ENCODE results near the gene IMMP2L.
"Not testable (repeated sequence)": the region's sequence is repeated elsewhere in the genome, so short reads cannot be mapped to it uniquely, and the experiment has no call there.

IMMP2L gene

DNA sequence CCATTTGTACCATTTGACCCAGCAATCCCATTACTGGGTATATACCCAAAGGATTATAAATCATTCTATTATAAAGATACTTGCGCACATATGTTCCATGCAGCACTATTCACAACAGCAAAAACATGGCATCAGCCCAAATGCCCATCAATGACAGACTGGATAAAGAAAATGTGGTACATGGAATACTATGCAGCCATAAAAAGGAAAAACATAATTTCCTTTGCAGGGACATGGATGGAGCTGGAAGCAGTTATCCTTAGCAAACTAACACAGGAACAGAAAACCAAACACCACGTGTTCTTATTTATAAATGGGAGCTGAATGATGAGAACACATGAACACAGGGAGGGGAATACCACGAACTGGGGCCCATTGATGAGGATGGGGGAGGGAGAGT lies 310.9 kb downstream of the IMMP2L start:
- DNase-seq, result not testable (repeated sequence)

DNA sequence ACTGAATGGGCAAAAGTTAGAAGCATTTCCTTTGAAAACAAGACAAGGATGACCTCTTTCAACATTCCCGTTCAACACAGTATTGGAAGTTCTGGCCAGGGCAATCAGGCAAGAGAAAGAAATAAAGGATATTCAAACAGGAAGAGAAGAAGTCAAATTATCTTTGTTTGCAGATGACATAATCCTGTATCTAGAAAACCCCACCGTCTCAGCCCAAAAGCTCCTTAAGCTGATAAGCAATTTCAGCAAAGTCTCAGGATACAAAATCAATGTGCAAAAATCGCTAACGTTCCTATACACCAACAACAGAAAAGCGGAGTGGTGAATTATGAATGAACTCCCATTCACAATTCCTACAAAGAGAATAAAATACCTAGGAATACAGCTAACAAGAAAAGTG lies 312.5 kb downstream of the IMMP2L start:
- not testable (repeated sequence) for DNase-seq

DNA sequence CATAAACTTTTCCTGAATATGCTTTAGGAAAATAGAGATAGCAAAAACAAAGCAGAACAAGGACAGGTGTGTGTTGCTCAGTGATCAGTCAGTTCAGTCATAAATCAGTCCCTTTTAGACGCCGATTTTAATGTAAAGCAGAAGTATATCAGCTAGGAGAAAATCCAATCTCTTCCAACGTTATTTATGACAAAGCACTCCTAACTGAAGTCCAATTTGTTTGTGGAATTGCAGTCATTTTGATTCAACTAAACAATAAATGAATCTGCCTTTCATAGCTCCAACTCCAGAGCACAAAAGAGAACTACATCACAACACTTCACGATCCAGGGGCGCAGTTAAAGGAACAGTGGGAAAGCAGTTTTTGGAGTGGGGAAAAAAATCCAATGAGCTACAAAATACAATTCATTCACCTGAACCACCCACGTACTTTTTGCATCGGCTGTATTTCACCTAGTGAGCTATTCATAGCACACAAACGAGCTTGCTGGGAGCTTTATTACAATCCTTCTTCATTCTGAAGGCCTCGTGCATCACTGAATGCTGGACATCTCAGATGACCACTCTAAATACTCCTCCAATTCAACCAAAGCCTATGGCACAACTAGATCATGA lies 320.0 kb downstream of the IMMP2L start:
- no peak for DNase-seq

DNA sequence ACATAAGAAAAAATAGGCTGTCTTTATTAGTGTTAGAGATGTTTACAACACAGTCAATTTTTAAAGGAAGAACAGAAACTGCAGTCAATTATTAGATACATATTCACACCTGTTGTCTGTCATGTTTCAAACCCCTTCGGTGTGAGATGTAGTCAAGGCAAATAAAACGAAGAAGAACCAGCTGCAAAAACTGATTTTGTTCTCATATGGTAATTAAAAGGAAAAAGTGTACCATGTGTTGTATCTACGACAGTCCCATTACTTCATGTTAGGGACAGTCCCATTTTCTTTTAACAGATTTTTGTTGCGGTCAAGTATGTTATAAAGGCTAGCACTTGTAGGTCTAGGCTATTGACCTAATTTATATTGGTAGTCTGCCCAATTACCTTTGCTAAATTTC lies 321.9 kb downstream of the IMMP2L start:
- DNase-seq, result no peak

DNA sequence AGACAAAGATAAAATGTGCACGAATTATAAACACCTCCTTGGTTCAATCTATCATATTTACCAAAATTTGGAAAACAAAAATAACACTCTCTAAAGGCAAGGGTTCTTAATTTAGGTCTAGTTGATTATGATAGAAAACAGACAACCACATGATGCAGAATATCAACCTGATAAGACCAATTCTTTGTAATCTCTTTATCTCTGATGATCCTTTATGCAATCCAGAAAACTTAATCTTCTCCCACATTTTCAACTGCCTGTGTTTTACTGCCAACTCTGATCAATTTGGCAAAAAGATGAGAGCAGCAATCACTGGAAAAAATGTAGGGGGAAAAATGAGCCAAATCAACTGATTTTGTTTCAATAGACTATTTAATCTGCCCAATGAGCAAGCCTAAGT lies 322.9 kb downstream of the IMMP2L start:
- no peak for DNase-seq

DNA sequence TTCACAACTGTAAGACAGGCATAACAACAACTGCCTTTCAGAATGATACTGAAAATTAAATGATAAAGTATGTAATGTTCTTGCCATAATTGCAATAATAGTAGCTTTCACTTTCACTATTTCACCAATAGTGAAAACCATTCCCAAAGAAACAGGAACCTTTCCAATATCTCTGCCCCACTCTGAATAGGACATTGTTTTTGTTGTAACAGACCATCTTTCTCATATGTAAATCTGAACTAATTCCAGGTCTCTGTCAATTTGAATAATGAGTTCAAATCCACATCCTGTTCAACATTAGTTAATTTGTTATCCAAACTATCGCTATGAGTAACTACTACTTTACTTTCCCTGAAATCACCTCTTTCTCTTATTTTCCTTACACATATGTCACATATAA lies 323.4 kb downstream of the IMMP2L start:
- DNase-seq, result no peak

DNA sequence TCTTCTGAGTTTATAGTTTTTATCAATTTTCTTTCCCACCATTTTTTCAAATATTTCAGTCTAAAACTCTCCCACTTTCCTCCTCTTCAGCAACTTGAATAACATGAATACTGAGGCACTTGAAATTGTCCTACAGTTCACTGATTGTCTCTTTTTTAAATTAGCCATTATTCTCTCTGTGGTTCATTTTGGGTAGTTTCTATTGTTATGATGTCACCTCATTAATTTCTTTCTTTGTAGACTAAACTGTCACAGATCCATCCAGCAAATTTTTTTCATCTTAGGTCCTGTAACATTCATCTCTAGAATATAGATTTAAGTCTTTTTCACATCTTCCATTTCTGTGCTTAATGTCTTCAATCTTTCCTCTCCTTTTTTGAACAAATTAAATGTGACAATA lies 326.6 kb downstream of the IMMP2L start:
- no peak for DNase-seq

DNA sequence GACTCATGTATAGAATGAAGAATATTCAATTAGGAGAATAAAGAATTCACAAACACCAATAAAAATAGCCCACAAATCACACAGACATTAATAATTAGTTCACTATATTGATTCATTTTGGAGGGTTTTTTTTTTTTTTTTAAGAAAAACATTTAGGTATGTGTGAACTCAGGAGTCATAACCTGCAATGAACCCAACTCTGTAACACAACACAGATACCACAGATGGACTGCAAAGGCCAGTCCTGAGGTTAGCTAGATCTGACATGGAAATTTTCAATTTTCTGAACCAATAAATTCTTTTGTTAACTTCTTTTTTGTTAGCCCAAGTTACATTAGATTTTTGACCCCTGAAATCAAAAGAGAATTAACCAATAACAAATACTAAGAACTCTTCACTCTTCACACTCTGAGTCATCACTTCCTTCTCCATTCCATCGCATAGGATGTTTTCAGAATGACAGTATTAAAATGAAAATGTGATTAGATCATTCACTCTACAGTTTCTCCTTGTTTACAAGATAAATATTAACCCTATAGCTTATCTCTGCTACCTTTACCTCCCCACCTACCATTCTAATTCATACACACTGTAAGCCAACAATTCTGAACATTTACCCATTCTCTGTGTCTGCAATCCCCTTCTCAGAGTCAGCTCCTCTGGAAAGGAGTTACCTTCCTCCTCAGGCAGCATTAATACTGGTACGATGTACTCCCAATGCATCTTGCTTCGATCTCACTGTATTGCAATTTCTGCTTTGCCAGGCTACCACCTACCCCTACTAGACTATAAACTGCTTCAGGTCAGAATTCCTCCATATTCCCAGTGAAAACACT lies 329.8 kb downstream of the IMMP2L start:
- no peak for DNase-seq

DNA sequence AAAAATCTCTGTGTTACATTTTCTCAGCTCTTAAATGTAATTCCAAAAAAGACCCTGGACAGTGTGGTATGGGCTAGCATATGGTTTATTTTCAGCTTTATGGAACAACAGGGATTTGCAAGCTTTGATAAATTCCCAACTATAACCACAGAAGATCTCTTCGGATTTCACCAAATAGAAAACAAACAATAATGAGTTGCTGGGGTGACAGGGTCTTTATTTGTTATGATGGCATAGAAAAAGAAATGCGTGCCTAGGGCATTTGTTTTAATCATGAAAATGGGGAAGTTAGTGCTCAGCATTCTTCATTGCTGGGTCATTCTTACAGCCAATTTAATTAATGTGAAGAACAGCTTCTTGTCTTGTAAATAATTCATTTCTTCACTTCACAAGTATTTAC lies 332.4 kb downstream of the IMMP2L start:
- DNase-seq, result no peak

DNA sequence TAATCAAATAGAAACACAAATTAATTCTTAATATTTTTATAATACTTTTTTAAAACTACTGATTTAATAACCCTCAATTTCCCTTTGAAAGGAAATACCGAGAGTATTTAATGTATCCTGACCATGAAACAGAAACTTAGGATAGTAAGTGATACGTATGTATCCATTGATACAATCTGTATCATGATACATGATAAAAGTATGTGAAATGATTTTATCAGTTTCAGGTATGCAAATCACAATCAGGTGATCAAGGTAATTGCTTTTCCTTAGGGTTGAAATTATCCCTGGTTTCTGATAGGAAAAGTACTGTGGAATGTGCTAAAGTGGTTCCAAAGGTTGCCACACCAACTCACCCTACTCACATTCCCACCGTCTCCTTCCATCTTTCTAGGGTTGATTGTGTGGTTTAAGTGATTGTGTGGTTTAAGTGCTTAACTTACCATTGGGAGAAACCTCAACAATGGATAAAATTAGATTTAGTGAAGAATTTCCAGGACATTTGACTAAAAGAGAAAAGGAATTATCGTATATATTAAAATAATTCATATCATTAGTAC lies 333.0 kb downstream of the IMMP2L start:
- DNase-seq, result no peak

DNA sequence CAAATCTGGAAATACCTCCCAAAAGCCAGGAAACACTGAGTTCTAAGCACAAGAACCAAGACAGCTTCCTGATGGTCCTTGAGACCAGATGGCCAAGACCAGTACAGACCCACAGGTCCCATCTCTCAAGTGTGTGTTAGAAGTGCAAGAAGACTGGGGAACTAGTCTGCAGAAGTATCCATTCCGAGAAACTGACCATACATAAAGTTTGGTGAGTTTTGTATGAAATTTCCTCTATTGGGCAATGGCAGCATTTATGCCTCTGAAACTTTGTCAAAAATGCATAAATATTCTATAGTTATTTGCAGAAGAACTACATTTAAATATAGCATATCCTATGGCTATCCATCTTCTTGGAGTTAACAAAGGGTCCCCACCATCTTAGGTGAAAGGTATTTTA lies 333.9 kb downstream of the IMMP2L start:
- DNase-seq, result no peak

DNA sequence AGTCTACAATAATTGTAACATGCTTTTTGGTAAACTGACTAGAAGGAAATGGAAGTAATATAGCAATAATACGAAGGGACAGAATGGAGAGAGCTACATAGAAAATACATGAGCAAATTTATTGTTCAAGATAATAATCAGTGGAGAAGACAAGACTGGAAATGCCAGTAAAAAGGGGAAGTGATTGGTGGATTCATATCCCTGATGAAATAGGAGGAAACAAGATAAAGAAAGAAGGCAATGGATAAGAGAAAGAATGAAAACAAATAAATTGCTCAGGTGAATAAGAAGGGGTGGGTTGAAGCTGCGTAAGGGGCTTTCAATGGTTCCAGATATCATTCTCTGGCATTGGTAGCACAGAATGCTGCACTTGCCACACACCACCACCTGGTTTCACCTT lies 335.5 kb downstream of the IMMP2L start:
- DNase-seq, result no peak

DNA sequence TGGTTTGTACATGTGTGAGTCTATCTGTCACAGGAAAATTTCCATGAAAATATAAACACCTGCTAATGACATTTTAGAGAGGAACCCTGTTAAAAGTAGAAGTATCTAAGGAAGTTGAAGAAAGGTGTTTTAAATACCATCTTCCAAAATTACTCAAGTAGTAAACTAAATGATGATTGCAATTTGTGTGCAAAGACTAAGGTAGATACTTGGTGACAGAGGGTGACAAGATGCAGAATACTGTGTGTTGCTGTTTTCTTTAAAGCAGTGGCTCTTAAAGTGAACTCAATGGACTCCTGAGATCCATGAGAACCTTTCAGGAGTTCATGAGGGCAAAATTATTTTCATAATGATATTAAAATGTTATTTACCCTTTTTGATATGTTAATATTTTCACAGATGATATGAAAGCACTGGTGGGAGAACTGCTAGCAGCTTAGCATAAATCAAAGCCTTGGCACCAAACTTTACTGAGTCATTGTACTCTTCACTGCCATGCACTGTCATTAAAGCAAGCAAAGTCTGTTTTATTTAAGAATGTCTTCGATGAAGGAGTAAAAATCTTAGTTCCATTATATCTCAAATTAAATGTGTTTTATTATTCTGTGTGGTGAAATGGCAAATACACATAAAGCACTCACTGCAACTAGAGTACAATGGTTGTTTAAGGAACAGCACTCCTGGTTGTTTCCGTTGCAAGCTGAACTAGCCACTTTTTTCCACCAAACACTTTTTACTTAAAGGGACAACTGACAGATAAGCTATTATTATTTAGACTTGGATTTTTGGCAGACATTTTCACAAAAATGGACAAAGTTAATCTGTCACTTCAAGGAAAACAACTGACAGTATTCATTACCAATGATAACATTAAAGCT lies 337.7 kb downstream of the IMMP2L start:
- no peak for DNase-seq

DNA sequence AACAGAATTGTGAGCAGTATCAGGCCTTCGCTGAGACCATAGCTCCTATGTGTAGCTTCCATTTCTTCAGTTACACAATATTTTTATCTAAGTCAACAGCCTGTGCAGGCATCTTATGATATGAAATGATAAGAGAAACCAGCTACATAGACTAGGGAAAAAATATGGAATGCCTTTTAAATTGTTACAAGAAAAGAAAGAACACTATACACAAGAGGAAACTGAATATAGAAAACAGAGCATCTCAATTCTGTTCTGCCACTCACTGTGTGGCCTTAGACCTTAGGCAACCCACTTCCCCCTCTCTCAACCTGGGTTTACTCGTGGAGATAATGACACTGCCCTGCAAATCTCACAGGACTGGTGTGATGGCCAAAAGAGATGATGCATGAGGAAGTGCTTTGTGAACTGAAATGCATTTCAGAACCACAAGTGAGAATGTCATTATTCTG lies 338.5 kb downstream of the IMMP2L start:
- no peak for DNase-seq

DNA sequence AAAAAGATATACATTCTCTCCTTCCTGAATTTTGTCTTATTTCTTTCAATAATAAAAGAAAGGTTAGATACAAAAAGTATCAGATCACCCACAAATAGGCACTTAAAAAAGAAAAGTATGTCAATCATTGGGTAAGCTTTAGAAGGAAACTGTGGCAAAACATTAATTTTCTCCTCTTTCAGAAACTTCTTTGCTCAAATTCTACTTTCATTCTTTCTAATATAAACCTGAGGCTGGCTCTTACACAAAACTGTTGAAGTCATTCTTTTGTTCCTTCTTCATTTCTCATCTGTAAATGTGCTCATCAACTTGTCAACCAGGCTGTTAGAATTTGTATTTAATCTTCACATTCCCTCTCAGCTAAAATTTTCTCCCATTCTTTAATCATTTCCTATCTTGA lies 346.7 kb downstream of the IMMP2L start:
- DNase-seq, result no peak

DNA sequence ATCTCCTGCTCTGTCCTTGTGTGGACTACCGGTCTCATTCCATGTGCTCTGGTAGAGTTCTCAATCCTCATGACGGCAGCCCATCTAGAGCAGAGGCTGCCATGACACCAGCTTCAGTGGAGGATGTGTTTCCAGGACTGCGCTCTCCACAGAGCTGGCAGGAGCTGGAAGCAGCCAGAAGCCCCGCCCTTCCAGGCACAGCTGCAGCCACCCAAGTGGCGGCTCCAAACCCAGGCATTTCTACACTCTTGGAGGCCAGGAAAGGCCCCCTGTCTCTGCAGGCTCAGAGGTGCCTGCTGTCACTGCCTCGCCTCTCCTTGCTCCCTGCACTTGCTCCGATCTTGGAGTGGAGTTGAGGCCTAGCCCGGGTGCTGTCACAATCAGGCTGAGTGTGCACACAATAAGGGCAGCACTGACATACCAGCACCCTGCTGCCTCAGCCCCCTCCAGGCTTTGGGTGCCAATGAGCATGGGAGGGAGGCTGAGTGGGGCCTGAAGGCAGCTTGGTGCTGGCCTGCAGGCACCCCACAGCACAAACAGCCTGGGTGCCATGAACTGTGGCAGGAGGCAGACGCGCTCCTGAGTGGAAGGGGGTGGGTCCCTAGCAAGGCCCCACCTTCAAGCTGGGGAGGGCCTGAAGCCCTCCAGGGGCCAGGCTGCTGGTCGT lies 349.3 kb downstream of the IMMP2L start:
- no peak for DNase-seq

DNA sequence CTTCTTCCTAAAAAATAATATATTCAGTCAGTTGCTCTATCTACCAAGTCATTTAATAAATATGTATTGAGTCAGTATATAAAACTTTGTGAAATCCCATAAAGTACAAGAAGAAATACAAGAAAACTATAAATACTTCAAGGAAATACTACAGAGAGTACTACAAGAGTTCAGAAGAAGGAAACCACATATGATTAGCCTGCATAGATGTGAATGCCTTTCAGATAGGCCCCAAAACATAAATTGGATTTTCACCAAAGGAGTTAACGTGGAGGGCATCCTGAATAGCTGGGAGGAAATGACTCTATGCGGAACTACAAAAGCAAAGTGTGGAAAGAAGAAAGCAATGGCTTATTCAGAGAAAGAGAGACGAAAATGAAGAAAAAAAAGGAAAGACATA lies 351.3 kb downstream of the IMMP2L start:
- DNase-seq, result no peak

DNA sequence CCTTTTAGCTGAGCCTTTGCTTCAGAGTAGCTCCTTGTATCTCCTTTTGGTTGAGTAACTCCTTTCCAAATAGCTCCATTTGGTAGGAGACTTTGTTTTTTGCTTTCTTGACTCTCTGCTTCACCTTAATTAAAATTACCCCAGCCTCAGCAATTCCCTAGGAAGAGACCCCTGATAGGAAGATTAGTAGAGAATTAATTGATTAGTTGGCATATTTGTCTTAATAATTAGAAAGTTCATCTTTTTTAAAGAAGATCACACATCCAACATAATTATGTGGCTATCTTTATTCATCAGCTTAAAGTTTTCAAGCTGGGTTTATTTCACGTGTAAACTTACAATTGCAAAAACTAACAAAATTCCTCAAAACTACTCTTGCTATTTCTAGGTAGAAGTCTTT lies 352.2 kb downstream of the IMMP2L start:
- DNase-seq, result no peak

DNA sequence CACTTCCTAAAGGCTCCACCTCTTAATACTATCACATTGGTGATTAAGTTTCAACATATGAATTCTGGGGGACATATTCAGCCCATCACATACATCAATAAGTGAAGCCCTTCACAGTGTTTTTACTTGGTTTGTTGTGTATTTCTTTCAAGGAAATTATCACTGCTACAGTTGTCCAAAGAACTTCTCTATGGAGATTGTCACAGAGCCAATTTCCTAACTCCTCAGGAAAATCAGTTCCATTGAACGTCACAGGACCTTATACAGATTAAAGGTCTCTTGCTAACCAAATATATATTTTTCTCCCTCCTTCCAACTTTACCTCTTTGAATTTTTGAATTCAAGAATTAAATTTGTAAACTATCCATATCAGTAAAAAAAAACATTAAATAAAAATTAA lies 357.0 kb downstream of the IMMP2L start:
- no peak for DNase-seq

DNA sequence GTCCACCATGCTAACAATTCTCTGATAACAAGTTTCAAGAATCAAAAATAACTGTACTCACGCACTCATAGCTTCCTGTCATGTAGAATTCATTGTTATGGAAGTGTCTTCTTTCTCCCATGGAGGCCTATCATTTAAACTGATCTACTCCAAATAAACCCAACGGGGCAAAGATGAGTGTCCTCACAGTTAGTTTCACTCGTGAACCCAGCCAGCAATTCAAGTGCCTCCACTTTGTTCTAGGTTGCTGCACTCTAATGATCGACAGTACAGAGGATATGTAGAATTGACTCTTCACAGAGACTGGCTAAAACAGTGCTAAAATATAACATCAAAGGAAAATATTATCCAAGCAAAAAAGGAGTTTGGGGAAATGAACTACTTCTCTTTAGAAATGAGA lies 360.0 kb downstream of the IMMP2L start:
- DNase-seq, result no peak

DNA sequence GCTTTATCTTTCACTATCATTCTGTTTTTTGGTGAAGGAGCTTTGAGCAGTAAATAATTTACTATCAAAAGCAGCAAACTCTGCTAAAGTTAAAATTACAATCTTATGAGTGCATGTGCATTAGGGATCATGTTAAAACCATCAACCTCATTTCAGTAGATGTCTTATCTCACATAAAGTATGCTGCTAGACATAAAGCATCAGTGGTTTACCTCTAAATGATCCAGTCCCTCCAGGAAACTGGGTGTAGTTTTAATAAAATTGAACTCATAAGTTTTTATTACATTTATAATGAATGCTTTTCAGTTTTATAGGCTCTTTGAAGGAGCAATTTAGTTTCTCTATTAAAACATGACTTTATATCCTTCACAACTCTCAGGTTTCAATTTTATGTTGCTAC lies 362.6 kb downstream of the IMMP2L start:
- DNase-seq, result no peak

DNA sequence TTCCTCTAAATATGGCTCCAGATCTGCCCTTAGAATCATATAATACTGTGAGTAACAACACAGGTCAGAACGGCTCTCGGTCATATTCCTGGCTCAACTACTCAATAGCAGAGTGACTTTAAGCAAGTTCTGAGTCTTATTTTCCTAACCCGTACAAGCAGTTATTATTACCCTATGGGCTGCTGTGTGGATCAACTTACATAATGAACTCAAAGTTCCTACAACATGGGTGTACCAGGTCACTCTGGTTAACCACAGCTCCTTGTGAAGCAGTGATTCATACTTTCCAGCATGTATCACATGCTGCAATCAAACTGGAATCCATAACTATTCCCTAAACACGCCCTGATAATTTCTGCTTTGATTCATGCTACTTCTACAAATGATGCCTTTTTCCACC lies 364.0 kb downstream of the IMMP2L start:
- DNase-seq, result no peak

DNA sequence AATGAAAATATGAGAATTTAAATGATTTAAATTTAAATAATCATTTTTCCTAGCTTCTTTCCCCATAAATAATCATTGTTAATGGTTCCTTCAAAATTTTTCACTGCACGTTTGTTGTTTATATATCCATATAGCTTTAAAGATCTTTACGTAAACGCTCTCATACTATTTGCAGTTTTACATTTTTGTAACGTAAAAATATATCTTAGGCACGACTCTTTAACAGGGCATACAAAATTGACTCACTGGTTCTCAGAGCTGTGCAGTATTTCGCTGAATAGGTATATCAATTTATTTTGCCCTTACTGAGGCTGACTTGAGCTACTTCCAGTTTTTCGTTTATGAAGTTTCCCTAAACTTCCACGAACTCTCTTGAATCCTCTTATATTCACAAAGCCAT lies 365.6 kb downstream of the IMMP2L start:
- DNase-seq, result no peak

Data from NCI-H2171 (cell line).